NCI-H2196 treated with DMSO at 0.1 percent for 48 hours (cell line): ENCODE data around the gene GRIK2.

Experiments
- DNase-seq: peaks from one replicate; lab custom pipeline; 2025; ENCODE audit not compliant: unreplicated experiment; lab: John Stamatoyannopoulos, UW

The GRIK2 gene

GRCh38 chr6:101711518-101711917, 318.0 kb downstream of the GRIK2 start:
- DNase-seq: no peak

- DNase-seq: no peak
Observed at GRCh38 chr6:101716387-101716786, 322.9 kb downstream of the GRIK2 start.

GRCh38 chr6:101716810-101717209, 323.3 kb downstream of the GRIK2 start:
- DNase-seq: no peak

- no peak for DNase-seq
Observed at GRCh38 chr6:101719521-101719920, 326.0 kb downstream of the GRIK2 start.

- DNase-seq: no peak
Observed at GRCh38 chr6:101722471-101722870, 329.0 kb downstream of the GRIK2 start.

GRCh38 chr6:101722991-101723579, 329.6 kb downstream of the GRIK2 start:
- DNase-seq: no peak

- no peak for DNase-seq
Observed at GRCh38 chr6:101728388-101728787, 334.9 kb downstream of the GRIK2 start.

- no peak for DNase-seq
Observed at GRCh38 chr6:101728956-101729355, 335.4 kb downstream of the GRIK2 start.

- DNase-seq: no peak
Observed at GRCh38 chr6:101730954-101731353, 337.4 kb downstream of the GRIK2 start.

- no peak for DNase-seq
Observed at GRCh38 chr6:101733899-101734298, 340.4 kb downstream of the GRIK2 start.

- no peak for DNase-seq
Observed at GRCh38 chr6:101738481-101738880, 345.0 kb downstream of the GRIK2 start.

GRCh38 chr6:101740631-101741030, 347.1 kb downstream of the GRIK2 start:
- no peak for DNase-seq

GRCh38 chr6:101741474-101742171, 348.1 kb downstream of the GRIK2 start:
- no peak for DNase-seq

- DNase-seq: no peak
Observed at GRCh38 chr6:101747160-101747559, 353.7 kb downstream of the GRIK2 start.

- DNase-seq: no peak
Observed at GRCh38 chr6:101747716-101748115, 354.2 kb downstream of the GRIK2 start.

GRCh38 chr6:101755931-101756330, 362.4 kb downstream of the GRIK2 start:
- DNase-seq: no peak

- DNase-seq: no peak
Observed at GRCh38 chr6:101758368-101758767, 364.9 kb downstream of the GRIK2 start.

- no peak for DNase-seq
Observed at GRCh38 chr6:101760843-101761621, 367.5 kb downstream of the GRIK2 start.

- DNase-seq: no peak
Observed at GRCh38 chr6:101762851-101763250, 369.3 kb downstream of the GRIK2 start.

- DNase-seq: no peak
Observed at GRCh38 chr6:101765281-101765680, 371.8 kb downstream of the GRIK2 start.

GRCh38 chr6:101770116-101770515, 376.6 kb downstream of the GRIK2 start:
- no peak for DNase-seq

GRCh38 chr6:101776919-101777350, 383.4 kb downstream of the GRIK2 start:
- DNase-seq: no peak
